ENCODE data around the gene NUDT1.

GRCh38 chr7:2224934-2225333 lies 17.1 kb upstream of the NUDT1 start:
- no peak for TF ChIP-seq POLR2AphosphoS5 (IDR thresholded peaks at IDR 0.05; ENCODE audit: low read depth, low read length)
- TF ChIP-seq TCF7L2 (IDR thresholded peaks at IDR 0.05; ENCODE audit: borderline replicate concordance, extremely low read depth, insufficient read depth, insufficient read length) = no peak
- TF ChIP-seq YY1 (IDR thresholded peaks at IDR 0.05; ENCODE audit: extremely low read depth, insufficient replicate concordance, low read depth, low read length) = no peak
- no peak for TF ChIP-seq CTCF (IDR thresholded peaks at IDR 0.05 in 2 of 3, conservative IDR thresholded peaks at IDR 0.05 in 1 of 3; ENCODE audit: borderline replicate concordance in 1 of 3, insufficient read depth in 1 of 3, low read depth in 2 of 3, low read length in 2 of 3)
- TF ChIP-seq POLR2A (IDR thresholded peaks at IDR 0.05; ENCODE audit: borderline replicate concordance, extremely low read depth, insufficient read depth, insufficient read length) = no peak
- no peak for TF ChIP-seq ZNF274 (IDR thresholded peaks at IDR 0.05; ENCODE audit: low read depth, low read length)
- TF ChIP-seq ELF1 (IDR thresholded peaks at IDR 0.05; ENCODE audit: borderline replicate concordance, low read depth) = no peak
- no peak for TF ChIP-seq ZFX (IDR thresholded peaks at IDR 0.05)
- no peak for TF ChIP-seq MAX (IDR thresholded peaks at IDR 0.05)
- no peak for TF ChIP-seq CEBPB (IDR thresholded peaks at IDR 0.05; ENCODE audit: low read depth)
- no peak for TF ChIP-seq EZH2 (IDR thresholded peaks at IDR 0.05)
